Stomach (tissue), 4 donors: ENCODE results near the gene SGPL1.

Experiments used
- EP300 ChIP-seq: sonication (generic); formaldehyde crosslinking; IDR thresholded peaks from one replicate; pipeline ENCODE4 v1.6.1; 2017; ENCODE audit warnings: antibody characterized with exemption
- POLR2A ChIP-seq, 4 donors: fragments of 450-650 bp; IDR thresholded peaks; one replicate each; pipeline ENCODE4 v1.6.1; 2016; ENCODE audit warnings: antibody characterized with exemption in 4 of 4, control low read depth in 2 of 4, mild to moderate bottlenecking in 1 of 4, moderate library complexity in 1 of 4
- POLR2AphosphoS5 ChIP-seq, 3 donors: sonication (generic); formaldehyde crosslinking; IDR thresholded peaks; one replicate each; pipeline ENCODE4 v1.6.1; 2016; ENCODE audit warnings: antibody characterized with exemption in 3 of 3
- TF ChIP-seq, protein P1 (sequence below), 7 experiments: fragments of 450-650 bp in 4 of 7; fragments of 200-600 bp in 3 of 7; sonication (generic) in 3 of 7; IDR thresholded peaks; one replicate each; pipeline ENCODE4 v1.5.1; 2016 to 2019; ENCODE audit warnings: antibody characterized with exemption in 7 of 7, control low read depth in 2 of 7, mild to moderate bottlenecking in 1 of 7

DNA sequence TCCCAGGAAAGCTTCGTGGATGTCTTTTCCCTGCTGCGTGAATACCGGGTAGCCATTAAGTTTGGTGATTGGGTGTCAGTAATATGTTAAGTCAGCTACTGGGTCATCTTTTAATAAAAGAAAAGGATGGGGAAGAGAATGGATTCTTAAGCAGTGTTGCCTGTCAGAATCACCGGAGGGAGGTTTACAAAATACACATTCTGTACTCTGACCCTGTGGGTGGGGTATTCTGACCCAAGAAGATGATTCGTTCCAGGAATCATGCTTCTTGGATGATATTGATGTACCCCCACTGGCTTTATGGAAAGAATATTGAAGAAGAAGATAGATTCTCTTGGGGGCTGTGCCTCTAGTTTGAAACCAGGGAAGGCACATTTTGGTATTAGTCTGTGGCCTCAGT, 18.3 kb downstream of the SGPL1 start:
- TF ChIP-seq, protein P1, sequence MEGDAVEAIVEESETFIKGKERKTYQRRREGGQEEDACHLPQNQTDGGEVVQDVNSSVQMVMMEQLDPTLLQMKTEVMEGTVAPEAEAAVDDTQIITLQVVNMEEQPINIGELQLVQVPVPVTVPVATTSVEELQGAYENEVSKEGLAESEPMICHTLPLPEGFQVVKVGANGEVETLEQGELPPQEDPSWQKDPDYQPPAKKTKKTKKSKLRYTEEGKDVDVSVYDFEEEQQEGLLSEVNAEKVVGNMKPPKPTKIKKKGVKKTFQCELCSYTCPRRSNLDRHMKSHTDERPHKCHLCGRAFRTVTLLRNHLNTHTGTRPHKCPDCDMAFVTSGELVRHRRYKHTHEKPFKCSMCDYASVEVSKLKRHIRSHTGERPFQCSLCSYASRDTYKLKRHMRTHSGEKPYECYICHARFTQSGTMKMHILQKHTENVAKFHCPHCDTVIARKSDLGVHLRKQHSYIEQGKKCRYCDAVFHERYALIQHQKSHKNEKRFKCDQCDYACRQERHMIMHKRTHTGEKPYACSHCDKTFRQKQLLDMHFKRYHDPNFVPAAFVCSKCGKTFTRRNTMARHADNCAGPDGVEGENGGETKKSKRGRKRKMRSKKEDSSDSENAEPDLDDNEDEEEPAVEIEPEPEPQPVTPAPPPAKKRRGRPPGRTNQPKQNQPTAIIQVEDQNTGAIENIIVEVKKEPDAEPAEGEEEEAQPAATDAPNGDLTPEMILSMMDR (IDR thresholded peaks at IDR 0.05), result no peak
- TF ChIP-seq POLR2A (IDR thresholded peaks at IDR 0.05) (no peak), EP300 (no peak), POLR2AphosphoS5 (IDR thresholded peaks at IDR 0.05) (no peak)
